HEK293 (cell line): ENCODE results near the gene PLEKHA1.

ENCODE experiments used
- CTCF ChIA-PET: fragments of 350-600 bp; formaldehyde crosslinking; extraction: SDS; loops from one replicate; lab custom pipeline; 2021; ENCODE audit warnings: antibody characterized with exemption; lab: Yijun Ruan, JAX
- POLR2A ChIA-PET: fragments of 300-600 bp; formaldehyde crosslinking; extraction: SDS; loops from one replicate; lab custom pipeline; 2020; ENCODE audit warnings: antibody characterized with exemption, inconsistent platforms; lab: Yijun Ruan, JAX
- H3K27ac ChIP-seq: fragments of 200-500 bp; sonication (Bioruptor generic); 2 replicates; pipeline ENCODE4 v1.5.1; 2014; ENCODE audit warnings: low read depth, low read length, control low read depth, inconsistent platforms; ENCODE audit errors: extremely low read depth
- H3K36me3 ChIP-seq, 2 experiments: fragments of 200-500 bp in 1 of 2; sonication (Bioruptor generic) in 1 of 2; 1 replicate in 1 of 2; 2 replicates in 1 of 2; pipeline ENCODE4 v1.5.1; 2014 to 2017; ENCODE audit warnings: inconsistent platforms in 2 of 2, low read length in 2 of 2; ENCODE audit not compliant: control insufficient read depth in 2 of 2, insufficient read depth in 1 of 2
- H3K4me1 ChIP-seq: fragments of 200-500 bp; sonication (Bioruptor generic); 2 replicates; pipeline ENCODE4 v1.5.1; 2014; ENCODE audit warnings: mild to moderate bottlenecking, low read length, inconsistent platforms; ENCODE audit not compliant: control insufficient read depth, insufficient read depth
- H3K4me3 ChIP-seq: 2 replicates; pipeline ENCODE4 v1.5.1; 2011; ENCODE audit warnings: low read depth, mild to moderate bottlenecking, control low read depth, low read length, moderate library complexity
- H3K9me3 ChIP-seq: fragments of 200-500 bp; sonication (Bioruptor generic); 2 replicates; pipeline ENCODE4 v1.5.1; 2014; ENCODE audit warnings: low read depth, low read length, inconsistent platforms; ENCODE audit not compliant: control insufficient read depth, insufficient read depth
- CTCF ChIP-seq: fragments of 450-650 bp; formaldehyde crosslinking; IDR thresholded peaks from 2 replicates; pipeline ENCODE4 v1.5.1; 2016; ENCODE audit warnings: missing biosample characterization, missing genetic modification characterization
- EGR2 ChIP-seq: fragments of 450-650 bp; formaldehyde crosslinking; IDR thresholded peaks from 2 replicates; pipeline ENCODE4 v1.5.1; 2016; ENCODE audit warnings: low read depth, missing biosample characterization, missing genetic modification characterization
- PBX3 ChIP-seq: sonication (generic); formaldehyde crosslinking; IDR thresholded peaks from 2 replicates; pipeline ENCODE4 v1.8.1; 2022; ENCODE audit warnings: mild to moderate bottlenecking, moderate library complexity, missing genetic modification reagents
- PRDM2 ChIP-seq: fragments of 450-650 bp; formaldehyde crosslinking; IDR thresholded peaks from 2 replicates; pipeline ENCODE4 v1.5.1; 2016; ENCODE audit warnings: missing biosample characterization, missing genetic modification characterization, borderline replicate concordance
- SETDB1 ChIP-seq: IDR thresholded peaks from one replicate; pipeline ENCODE4 v1.6.1; 2017; ENCODE audit warnings: mild to moderate bottlenecking, low read length, moderate library complexity, mixed read lengths; ENCODE audit not compliant: insufficient read length
- SP2 ChIP-seq: fragments of 450-650 bp; formaldehyde crosslinking; IDR thresholded peaks from 2 replicates; pipeline ENCODE4 v1.5.1; 2016; ENCODE audit warnings: missing biosample characterization, missing genetic modification characterization
- YY2 ChIP-seq: fragments of 450-650 bp; formaldehyde crosslinking; IDR thresholded peaks from 2 replicates; pipeline ENCODE4 v1.5.1; 2016; ENCODE audit warnings: missing biosample characterization, missing genetic modification characterization
- ZBTB48 ChIP-seq: fragments of 450-650 bp; formaldehyde crosslinking; IDR thresholded peaks from 2 replicates; pipeline ENCODE4 v1.5.1; 2016; ENCODE audit warnings: missing biosample characterization, missing genetic modification characterization
- ZEB2 ChIP-seq: fragments of 450-650 bp; formaldehyde crosslinking; IDR thresholded peaks from 2 replicates; pipeline ENCODE4 v1.5.1; 2016; ENCODE audit warnings: missing biosample characterization, missing genetic modification characterization
- ZNF23 ChIP-seq: fragments of 450-650 bp; formaldehyde crosslinking; IDR thresholded peaks from 2 replicates; pipeline ENCODE4 v1.5.1; 2016; ENCODE audit warnings: missing biosample characterization, missing genetic modification characterization, borderline replicate concordance
- ZNF266 ChIP-seq: fragments of 450-650 bp; formaldehyde crosslinking; IDR thresholded peaks from 2 replicates; pipeline ENCODE4 v1.5.1; 2016; ENCODE audit warnings: missing biosample characterization, missing genetic modification characterization, low read depth
- ZNF274 ChIP-seq, 2 experiments: fragments of 200-500 bp in 1 of 2; fragments of 450-650 bp in 1 of 2; sonication (Bioruptor generic) in 1 of 2; formaldehyde crosslinking in 1 of 2; IDR thresholded peaks; 2 replicates each; pipeline versions ENCODE4 v1.5.1 to v1.6.1; 2014 to 2016; ENCODE audit warnings: borderline replicate concordance in 1 of 2, inconsistent platforms in 1 of 2, low read length in 1 of 2, missing biosample characterization in 1 of 2, missing genetic modification characterization in 1 of 2
- ZNF324 ChIP-seq: fragments of 450-650 bp; formaldehyde crosslinking; IDR thresholded peaks from 2 replicates; pipeline ENCODE4 v1.5.1; 2016; ENCODE audit warnings: missing biosample characterization, missing genetic modification characterization
- ZNF426 ChIP-seq: fragments of 450-650 bp; formaldehyde crosslinking; IDR thresholded peaks from 2 replicates; pipeline ENCODE4 v1.5.1; 2017; ENCODE audit warnings: missing biosample characterization, missing genetic modification characterization, mild to moderate bottlenecking, inconsistent platforms, moderate library complexity
- ZNF501 ChIP-seq: fragments of 450-650 bp; formaldehyde crosslinking; IDR thresholded peaks from 2 replicates; pipeline ENCODE4 v1.5.1; 2016; ENCODE audit warnings: missing biosample characterization, missing genetic modification characterization
- ZNF544 ChIP-seq: fragments of 450-650 bp; formaldehyde crosslinking; IDR thresholded peaks from 2 replicates; pipeline ENCODE4 v1.5.0; 2017; ENCODE audit warnings: missing biosample characterization, missing genetic modification characterization
- ZNF624 ChIP-seq: fragments of 450-650 bp; formaldehyde crosslinking; IDR thresholded peaks from 2 replicates; pipeline ENCODE4 v1.5.1; 2017; ENCODE audit warnings: missing biosample characterization, missing genetic modification characterization
- ZNF776 ChIP-seq: fragments of 450-650 bp; formaldehyde crosslinking; IDR thresholded peaks from 2 replicates; pipeline ENCODE4 v1.5.0; 2017; ENCODE audit warnings: missing biosample characterization, missing genetic modification characterization, borderline replicate concordance
- ZNF837 ChIP-seq: fragments of 450-650 bp; formaldehyde crosslinking; IDR thresholded peaks from 2 replicates; pipeline ENCODE4 v1.5.1; 2016; ENCODE audit warnings: missing biosample characterization, missing genetic modification characterization

The PLEKHA1 gene

GRCh38 chr10:122354383-122354782, 20.1 kb upstream of the PLEKHA1 start:
- Histone ChIP-seq H3K4me3 (no peak overlapping the region), H3K27ac (no peak overlapping the region), H3K4me1 (no peaks in the 10 kb centered on the region), H3K36me3 (no peaks in the 10 kb centered on the region), H3K9me3 (no peaks in the 10 kb centered on the region; the same call in 1 of the 2 replicates)
- ChIA-PET CTCF (no interaction called here), POLR2A (no interaction called here)
- no peak for TF ChIP-seq ZNF624 (tag by site-specific recombination)
- TF ChIP-seq ZEB2 (tag by site-specific recombination) = no peak
- no peak for TF ChIP-seq ZNF501
- TF ChIP-seq EGR2 (tag by site-specific recombination) = no peak
- no peak for TF ChIP-seq PRDM2
- no peak for TF ChIP-seq PBX3
- no peak for TF ChIP-seq ZNF324 (tag by site-specific recombination)
- TF ChIP-seq ZNF776 = no peak
- no peak for TF ChIP-seq ZNF544
- TF ChIP-seq ZBTB48 (tag by site-specific recombination) = no peak
- no peak for TF ChIP-seq YY2 (tag by site-specific recombination)
- TF ChIP-seq SETDB1 = no peak
- no peak for TF ChIP-seq ZNF837 (tag by site-specific recombination)
- TF ChIP-seq ZNF274 (IDR thresholded peaks at IDR 0.05; ENCODE audit: low read length) = no peak
- TF ChIP-seq ZNF274 (tag by site-specific recombination; IDR thresholded peaks at IDR 0.05; ENCODE audit: borderline replicate concordance) = no peak
- no peak for TF ChIP-seq SP2
- no peak for TF ChIP-seq CTCF (tag by site-specific recombination)
- TF ChIP-seq ZNF23 (tag by site-specific recombination) = no peak
- no peak for TF ChIP-seq ZNF426
- TF ChIP-seq ZNF266 (tag by site-specific recombination) = no peak
